Panc1 (cell line): ENCODE measurements around the gene EDAR. TPM values are rescaled to one million over a fixed set of nuclear protein-coding genes. Genes with fewer than 3 reads are reported as not detected.

Experiments used
- ATAC-seq: fragments of 200-7000 bp; cut with Tn5 transposase; 2 replicates; pipeline ENCODE4 v1.9.1; 2020; ENCODE audit warnings: mild to moderate bottlenecking, moderate library complexity
- BruUV-seq: library from RNA; stranded (reverse); fragments of 400-500 nt; replicated peaks from 2 replicates; lab custom pipeline; 2021; lab: Mats Ljungman, UMichigan
- CTCF ChIA-PET: fragments of 300-600 bp; sonication (Branson Sonifier 250); formaldehyde crosslinking; loops from one replicate; lab custom pipeline; 2022; ENCODE audit warnings: antibody characterized with exemption; lab: Charles Lee
- POLR2A ChIA-PET: fragments of 300-600 bp; sonication (Branson Sonifier 250); formaldehyde crosslinking; loops from one replicate; lab custom pipeline; 2022; ENCODE audit warnings: antibody characterized with exemption; lab: Charles Lee
- DNase-seq: peaks from one replicate; pipeline ENCODE4 v3.0.0-alpha.2; 2010; ENCODE audit warnings: low read depth, low spot score
- H3K27ac ChIP-seq: 2 replicates; pipeline ENCODE4 v1.5.1; 2011; ENCODE audit warnings: mild to moderate bottlenecking, low read length, inconsistent platforms
- H3K27me3 ChIP-seq: fragments of 200-500 bp; sonication (Bioruptor generic); 2 replicates; pipeline ENCODE4 v1.6.0; 2014; ENCODE audit warnings: low read length, inconsistent platforms; ENCODE audit not compliant: control insufficient read depth, insufficient read depth
- H3K36me3 ChIP-seq: fragments of 200-500 bp; sonication (Bioruptor generic); 2 replicates; pipeline ENCODE4 v1.5.1; 2014; ENCODE audit warnings: inconsistent platforms, mild to moderate bottlenecking, low read length, moderate library complexity; ENCODE audit not compliant: control insufficient read depth, insufficient read depth
- H3K4me1 ChIP-seq: 2 replicates; pipeline ENCODE4 v1.5.1; 2011; ENCODE audit warnings: inconsistent platforms, mild to moderate bottlenecking, low read length, moderate library complexity; ENCODE audit not compliant: control insufficient read depth, insufficient read depth
- H3K4me3 ChIP-seq, 2 experiments: 2 replicates each; pipeline ENCODE4 v1.5.1; 2011 to 2012; ENCODE audit warnings: low read depth in 2 of 2, low read length in 2 of 2, mild to moderate bottlenecking in 2 of 2, inconsistent platforms in 1 of 2, moderate library complexity in 1 of 2
- H3K9me3 ChIP-seq: fragments of 200-500 bp; sonication (Bioruptor generic); 2 replicates; pipeline ENCODE4 v1.5.1; 2014; ENCODE audit warnings: low read depth, mild to moderate bottlenecking, inconsistent platforms, low read length, moderate library complexity; ENCODE audit not compliant: control insufficient read depth, insufficient read depth
- CTCF ChIP-seq: fragments of 450-650 bp; IDR thresholded peaks from 2 replicates; pipeline ENCODE4 v1.5.1; 2017; ENCODE audit warnings: mild to moderate bottlenecking
- POLR2AphosphoS5 ChIP-seq: IDR thresholded peaks from 2 replicates; pipeline ENCODE4 v1.6.1; 2012; ENCODE audit warnings: mild to moderate bottlenecking, low read depth, low read length, moderate library complexity
- REST ChIP-seq, 2 experiments: IDR thresholded peaks; 2 replicates each; pipeline ENCODE4 v1.6.1; 2011 to 2012; ENCODE audit warnings: low read depth in 2 of 2, control low read depth in 1 of 2, low read length in 1 of 2, mild to moderate bottlenecking in 1 of 2, moderate library complexity in 1 of 2; ENCODE audit not compliant: insufficient read depth in 1 of 2
- SIN3A ChIP-seq: IDR thresholded peaks from 2 replicates; pipeline ENCODE4 v1.6.1; 2012; ENCODE audit warnings: low read depth, mild to moderate bottlenecking, low read length, moderate library complexity, borderline replicate concordance; ENCODE audit not compliant: insufficient read depth
- TCF7L2 ChIP-seq: IDR thresholded peaks from 2 replicates; pipeline ENCODE4 v1.6.1; 2011; ENCODE audit warnings: mild to moderate bottlenecking, low read depth, low read length, inconsistent platforms
- in situ Hi-C: cut with HindIII; loops from 2 replicates; pipeline ENCODE4 v1.10.0; 2016; ENCODE audit warnings: low sequenced_read_pairs, low pct_unique_long_range_greater_than_20kb
- intact Hi-C: fragments of 100-400 bp; cut with micrococcal nuclease; formaldehyde crosslinking; loops from one replicate; pipeline ENCODE4 v1.10.0; 2022; ENCODE audit not compliant: unreplicated experiment
- total RNA-seq: library from RNA; stranded (reverse); gene quantifications from one replicate; pipeline ENCODE4 v1.2.1, GENCODE V29; 2021; ENCODE audit not compliant: unreplicated experiment

The EDAR gene
- total RNA-seq, 1 experiment from 2014 or later: not detected

GRCh38 chr2:108896741-108897140 lies 92.3 kb downstream of the EDAR start:
- no peak for ATAC-seq
- H3K4me1 ChIP-seq: no peaks in the 10 kb centered on the region
- ChIA-PET CTCF (no interaction called here), POLR2A (no interaction called here)
- no peaks in the 10 kb centered on the region for H3K9me3 ChIP-seq
- in situ Hi-C loops: no loop called here
- no peaks in the 10 kb centered on the region for H3K27me3 ChIP-seq
- no peak overlapping the region for H3K27ac ChIP-seq
- DNase-seq: no peak
- no peak overlapping the region for H3K4me3 ChIP-seq
- no peaks in the 10 kb centered on the region for H3K36me3 ChIP-seq
- no TSS peak for BruUV-seq
- TF ChIP-seq REST (IDR thresholded peaks at IDR 0.05; ENCODE audit: insufficient read depth in 1 of 2, low read depth in 2 of 2, low read length in 1 of 2) (no peak), POLR2AphosphoS5 (no peak), CTCF (no peak), SIN3A (no peak), TCF7L2 (no peak)
- intact Hi-C loops: no loop called here

- no peaks in the 10 kb centered on the region for H3K4me1 ChIP-seq
- H3K4me3 ChIP-seq: no peak overlapping the region
- ChIA-PET CTCF (no interaction called here), POLR2A (no interaction called here)
- intact Hi-C loops (no loop called here), in situ Hi-C loops (no loop called here)
- ATAC-seq (no peak), DNase-seq (no peak)
- H3K27ac ChIP-seq: no peak overlapping the region
- H3K36me3 ChIP-seq: no peaks in the 10 kb centered on the region
- no TSS peak for BruUV-seq
- H3K9me3 ChIP-seq: 0 out of 2 replicates have a peak, but pooled peaks cover 5% of the 10 kb centered on the region
- TF ChIP-seq POLR2AphosphoS5 (no peak), CTCF (no peak), TCF7L2 (no peak), REST (IDR thresholded peaks at IDR 0.05; ENCODE audit: insufficient read depth in 1 of 2, low read depth in 2 of 2, low read length in 1 of 2) (no peak), SIN3A (no peak)
- no peaks in the 10 kb centered on the region for H3K27me3 ChIP-seq
These were observed 93.8 kb downstream of the EDAR start for GRCh38 chr2:108895188-108895587.
